IMR-90 (cell line): ENCODE measurements around the gene PLEKHH2. TPM values are rescaled to one million over a fixed set of nuclear protein-coding genes. Genes with fewer than 3 reads are reported as not detected.

Source experiments
- ATAC-seq: fragments of 200-7000 bp; cut with Tn5 transposase; 2 replicates; pipeline ENCODE4 v1.9.1; 2020; ENCODE audit warnings: low read depth, mild to moderate bottlenecking, moderate library complexity
- BruUV-seq: library from RNA; stranded (reverse); fragments of 400-500 nt; replicated peaks from 2 replicates; lab custom pipeline; 2021; lab: Mats Ljungman, UMichigan
- CTCF ChIA-PET: fragments of 300-600 bp; formaldehyde crosslinking; extraction: SDS; loops from one replicate; lab custom pipeline; 2021; ENCODE audit warnings: antibody characterized with exemption; lab: Yijun Ruan, JAX
- POLR2A ChIA-PET: fragments of 300-600 bp; sonication (Branson Sonifier 250); formaldehyde crosslinking; loops from one replicate; lab custom pipeline; 2022; ENCODE audit warnings: antibody characterized with exemption; ENCODE audit not compliant: unreplicated experiment; lab: Charles Lee
- DNase-seq: peaks from one replicate; pipeline ENCODE4 v3.0.0; 2013
- H2AFZ ChIP-seq: replicated peaks from 2 replicates; pipeline ENCODE3; 2013; ENCODE audit warnings: low read length, mild to moderate bottlenecking; ENCODE audit not compliant: poor library complexity
- H2AK5ac ChIP-seq: 2 replicates; pipeline ENCODE4 v1.6.1; 2013; ENCODE audit warnings: low read depth, low read length, inconsistent platforms
- H2AK9ac ChIP-seq: replicated peaks from 2 replicates; pipeline ENCODE3; 2013; ENCODE audit warnings: mild to moderate bottlenecking, low read depth, low read length, moderate library complexity; ENCODE audit not compliant: poor library complexity
- H2BK120ac ChIP-seq: 2 replicates; pipeline ENCODE4 v1.6.1; 2013; ENCODE audit warnings: low read depth, low read length, inconsistent platforms
- H2BK15ac ChIP-seq: 3 replicates; pipeline ENCODE4 v1.6.1; 2013; ENCODE audit warnings: low read depth, low read length, inconsistent platforms
- H2BK20ac ChIP-seq: 2 replicates; pipeline ENCODE4 v1.6.1; 2013; ENCODE audit warnings: low read depth, mild to moderate bottlenecking, inconsistent platforms, low read length, moderate library complexity
- H2BK5ac ChIP-seq: 2 replicates; pipeline ENCODE4 v1.6.1; 2013; ENCODE audit warnings: mild to moderate bottlenecking, low read depth, low read length, inconsistent platforms; ENCODE audit not compliant: poor library complexity, severe bottlenecking
- H3K14ac ChIP-seq: replicated peaks from 2 replicates; pipeline ENCODE4 v1.6.1; 2013; ENCODE audit warnings: low read depth, low read length, inconsistent platforms
- H3K18ac ChIP-seq: 2 replicates; pipeline ENCODE4 v1.6.1; 2013; ENCODE audit warnings: low read depth, low read length, control low read depth
- H3K23ac ChIP-seq: 2 replicates; pipeline ENCODE4 v1.6.1; 2013; ENCODE audit warnings: low read depth, low read length, inconsistent platforms
- H3K27ac ChIP-seq: 2 replicates; pipeline ENCODE4 v1.5.1; 2013; ENCODE audit warnings: mild to moderate bottlenecking, control low read depth, low read length; ENCODE audit not compliant: insufficient read depth
- H3K27me3 ChIP-seq: 2 replicates; pipeline ENCODE4 v1.6.1; 2013; ENCODE audit warnings: low read length; ENCODE audit not compliant: control insufficient read depth, insufficient read depth
- H3K36me3 ChIP-seq: 2 replicates; pipeline ENCODE4 v1.6.1; 2013; ENCODE audit warnings: low read length, mixed read lengths; ENCODE audit not compliant: control insufficient read depth, insufficient read depth
- H3K4ac ChIP-seq: 2 replicates; pipeline ENCODE4 v1.6.1; 2013; ENCODE audit warnings: low read depth, low read length, inconsistent platforms
- H3K4me1 ChIP-seq: 2 replicates; pipeline ENCODE4 v1.6.1; 2013; ENCODE audit warnings: low read length, mixed read lengths; ENCODE audit not compliant: control insufficient read depth, insufficient read depth
- H3K4me2 ChIP-seq: 2 replicates; pipeline ENCODE4 v1.6.1; 2013; ENCODE audit warnings: low read depth, mild to moderate bottlenecking, control low read depth, low read length, moderate library complexity
- H3K4me3 ChIP-seq: 2 replicates; pipeline ENCODE4 v1.5.1; 2013; ENCODE audit warnings: low read depth, mild to moderate bottlenecking, control low read depth, low read length, moderate library complexity; ENCODE audit not compliant: insufficient read depth
- H3K56ac ChIP-seq: 2 replicates; pipeline ENCODE4 v1.6.1; 2013; ENCODE audit warnings: low read length, inconsistent platforms; ENCODE audit not compliant: insufficient read depth; ENCODE audit errors: extremely low read depth
- H3K79me1 ChIP-seq, 2 experiments: 2 replicates each; pipeline ENCODE4 v1.6.1; 2013; ENCODE audit warnings: low read length in 2 of 2, inconsistent platforms in 1 of 2, low read depth in 1 of 2
- H3K9ac ChIP-seq: 2 replicates; pipeline ENCODE4 v1.6.1; 2013; ENCODE audit warnings: low read depth, low read length, control low read depth
- H3K9me1 ChIP-seq: 2 replicates; pipeline ENCODE4 v1.6.1; 2013; ENCODE audit warnings: low read length, inconsistent platforms; ENCODE audit not compliant: insufficient read depth
- H3K9me3 ChIP-seq: 2 replicates; pipeline ENCODE4 v1.6.1; 2013; ENCODE audit warnings: low read length; ENCODE audit not compliant: control insufficient read depth, insufficient read depth
- H4K20me1 ChIP-seq: 2 replicates; pipeline ENCODE4 v1.6.1; 2013; ENCODE audit warnings: low read length, inconsistent platforms; ENCODE audit not compliant: insufficient read depth
- H4K5ac ChIP-seq: 2 replicates; pipeline ENCODE4 v1.6.1; 2013; ENCODE audit warnings: mild to moderate bottlenecking, low read depth, low read length, control low read depth
- H4K8ac ChIP-seq, 2 experiments: 2 replicates each; pipeline ENCODE4 v1.6.1; 2013; ENCODE audit warnings: low read depth in 2 of 2, low read length in 2 of 2, control low read depth in 1 of 2, inconsistent platforms in 1 of 2
- H4K91ac ChIP-seq: 2 replicates; pipeline ENCODE4 v1.6.1; 2013; ENCODE audit warnings: low read depth, low read length, inconsistent platforms; ENCODE audit not compliant: insufficient read depth
- BHLHE40 ChIP-seq: fragments of 150-350 bp; IDR thresholded peaks from 2 replicates; pipeline ENCODE4 v1.6.1; 2016; ENCODE audit warnings: mild to moderate bottlenecking, low read depth, low read length
- CEBPB ChIP-seq: IDR thresholded peaks from 2 replicates; pipeline ENCODE4 v1.6.1; 2012; ENCODE audit warnings: low read depth, low read length, improper control_type of control experiment
- CHD1 ChIP-seq: IDR thresholded peaks from 2 replicates; pipeline ENCODE4 v1.6.1; 2012; ENCODE audit warnings: low read depth, low read length, improper control_type of control experiment
- CTCF ChIP-seq: conservative IDR thresholded peaks from 2 replicates; pipeline ENCODE4 v1.5.1; 2012; ENCODE audit warnings: mild to moderate bottlenecking, low read depth, low read length, improper control_type of control experiment
- ELK1 ChIP-seq: fragments of 150-350 bp; IDR thresholded peaks from 2 replicates; pipeline ENCODE4 v1.6.1; 2016; ENCODE audit warnings: low read depth, mild to moderate bottlenecking, low read length, moderate library complexity, borderline replicate concordance
- FOS ChIP-seq: fragments of 150-350 bp; IDR thresholded peaks from 2 replicates; pipeline ENCODE4 v1.6.1; 2016; ENCODE audit warnings: low read depth, low read length
- MAFK ChIP-seq: IDR thresholded peaks from 2 replicates; pipeline ENCODE4 v1.6.1; 2012; ENCODE audit warnings: low read depth, low read length, improper control_type of control experiment
- MAZ ChIP-seq: IDR thresholded peaks from 2 replicates; pipeline ENCODE4 v1.6.1; 2012; ENCODE audit warnings: low read depth, mild to moderate bottlenecking, low read length, improper control_type of control experiment, moderate library complexity, borderline replicate concordance
- MXI1 ChIP-seq: IDR thresholded peaks from 2 replicates; pipeline ENCODE4 v1.6.1; 2012; ENCODE audit warnings: low read depth, mild to moderate bottlenecking, low read length, moderate library complexity, borderline replicate concordance
- NFE2L2 ChIP-seq: fragments of 150-350 bp; IDR thresholded peaks from 2 replicates; pipeline ENCODE4 v1.6.1; 2016; ENCODE audit warnings: low read depth, mild to moderate bottlenecking, low read length
- POLR2A ChIP-seq: IDR thresholded peaks from 2 replicates; pipeline ENCODE4 v1.6.1; 2012; ENCODE audit warnings: mild to moderate bottlenecking, low read depth, low read length
- RAD21 ChIP-seq: IDR thresholded peaks from 2 replicates; pipeline ENCODE4 v1.6.1; 2012; ENCODE audit warnings: low read length, improper control_type of control experiment
- RCOR1 ChIP-seq: IDR thresholded peaks from 2 replicates; pipeline ENCODE4 v1.6.1; 2012; ENCODE audit warnings: mild to moderate bottlenecking, low read length, improper control_type of control experiment; ENCODE audit not compliant: insufficient replicate concordance
- RFX5 ChIP-seq: IDR thresholded peaks from 2 replicates; pipeline ENCODE4 v1.8.0; 2012; ENCODE audit warnings: low read depth, mild to moderate bottlenecking, low read length, moderate library complexity
- SMC3 ChIP-seq: fragments of 150-350 bp; IDR thresholded peaks from 2 replicates; pipeline ENCODE4 v1.6.1; 2016; ENCODE audit warnings: low read depth, mild to moderate bottlenecking, antibody characterized with exemption, low read length, moderate library complexity
- USF2 ChIP-seq: fragments of 150-350 bp; IDR thresholded peaks from 2 replicates; pipeline ENCODE4 v1.6.1; 2017; ENCODE audit warnings: mild to moderate bottlenecking, antibody characterized with exemption, low read length, low read depth
- WGBS, 2 experiments: methylation state at CpG; one replicate each; pipeline versions ENCODE4 v1.1.5 to v1.1.7; 2013; ENCODE audit warnings: missing lambda C conversion rate in 2 of 2; ENCODE audit not compliant: insufficient read length in 1 of 2; ENCODE audit errors: extremely low coverage in 2 of 2; 5-methylcytosine and 5-hydroxymethylcytosine counted together
- dilution Hi-C: fragments of 300-500 bp; cut with HindIII; formaldehyde crosslinking; loops from one replicate; pipeline ENCODE4 v1.14.3; 2018; ENCODE audit warnings: low sequenced_read_pairs; ENCODE audit not compliant: unreplicated experiment
- in situ Hi-C: fragments of 300-500 bp; cut with MboI; formaldehyde crosslinking; loops from 3 replicates; pipeline ENCODE4 v1.14.3; 2019; ENCODE audit warnings: low sequenced_read_pairs, inconsistent platforms, mixed read lengths
- intact Hi-C: fragments of 100-400 bp; cut with micrococcal nuclease; formaldehyde crosslinking; loops from 2 replicates; pipeline ENCODE4 v1.10.0; 2022
- polyA plus RNA-seq, 3 experiments: library from polyadenylated mRNA; depleted of rRNA; stranded (reverse); fragments of >200 nt; gene quantifications; 2 replicates each; pipeline ENCODE4 v1.2.3, GENCODE V29; 2012; ENCODE audit warnings: low replicate concordance in 1 of 3
- total RNA-seq: library from RNA; depleted of rRNA; stranded (reverse); fragments of >200 nt; gene quantifications from 2 replicates; pipeline ENCODE4 v1.2.3, GENCODE V29; 2012

PLEKHH2 gene
- total and polyA plus RNA-seq, 2 of the 4 experiments (the other 2 are of a cell fraction): 2.0 to 3.3 TPM

- TF ChIP-seq FOS (no peak), RCOR1 (no peak), BHLHE40 (no peak), ELK1 (no peak), RAD21 (no peak), MXI1 (no peak), CTCF (no peak), NFE2L2 (no peak), CEBPB (no peak), MAZ (no peak), CHD1 (no peak), USF2 (no peak), RFX5 (no peak), MAFK (no peak), SMC3 (no peak), POLR2A (no peak)
- in situ Hi-C loops: loop anchor here (5.0 kb wide), 1 partner anchor 53 kb away; the partner anchor contains the start of gene PLEKHH2
Observed at GRCh38 chr2:43689999-43690398, 52.9 kb downstream of the PLEKHH2 start.

More at GRCh38 chr2:43689999-43690398, 52.9 kb downstream of the PLEKHH2 start:
- Histone ChIP-seq H2AFZ (no peak overlapping the region), H4K91ac (no peak overlapping the region), H3K9ac (no peak overlapping the region), H3K9me1 (no peaks in the 10 kb centered on the region; the same call in 1 of the 2 replicates), H3K9me3 (no peaks in the 10 kb centered on the region), H3K36me3 (no peaks in the 10 kb centered on the region), H3K4me2 (no peak overlapping the region), H4K20me1 (no peaks in the 10 kb centered on the region), H3K23ac (no peak overlapping the region), H2BK120ac (no peak overlapping the region), H4K5ac (no peak overlapping the region), H3K27ac (no peak overlapping the region), H3K4me1 (0 out of 2 replicates have a peak, but pooled peaks cover 1% of the 10 kb centered on the region), H3K4ac (no peak overlapping the region), H3K18ac (no peak overlapping the region), H2AK9ac (no peak overlapping the region), H2AK5ac (no peak overlapping the region), H3K79me1 (no peaks in the 10 kb centered on the region), H2BK20ac (no peak overlapping the region), H2BK5ac (no peak overlapping the region), H3K56ac (no peak overlapping the region), H3K4me3 (no peak overlapping the region), H3K27me3 (no peaks in the 10 kb centered on the region), H3K14ac (no peak overlapping the region), H4K8ac (no peak overlapping the region), H2BK15ac (no peak overlapping the region)
- intact Hi-C loops (no loop called here), dilution Hi-C loops (no loop called here)
- ATAC-seq: no peak
- no TSS peak for BruUV-seq
- 90% methylated on average over 2 of the region's 2 CpGs; no CpG with 5 or more reads in 1 of the 2 experiments for WGBS, 2 experiments
- CTCF ChIA-PET: no interaction called here
- DNase-seq: no peak
- POLR2A ChIA-PET: no interaction called here
